Sigmoid colon (tissue), 3 donors: ENCODE data around the gene EXOC3L4.
"Not testable (repeated sequence)": the region's sequence is repeated elsewhere in the genome, so short reads cannot be mapped to it uniquely, and the experiment has no call there.

Experiments used
- CTCF ChIP-seq, 4 experiments: fragments of 450-650 bp in 3 of 4; fragments of 200-600 bp in 1 of 4; IDR thresholded peaks; one replicate each; pipeline ENCODE4 v1.5.1; 2016 to 2019; ENCODE audit warnings: antibody characterized with exemption in 4 of 4, mild to moderate bottlenecking in 3 of 4, moderate library complexity in 2 of 4
- POLR2A ChIP-seq, 2 donors: fragments of 450-650 bp; IDR thresholded peaks; one replicate each; pipeline ENCODE4 v1.6.1; 2016; ENCODE audit warnings: antibody characterized with exemption in 2 of 2, mild to moderate bottlenecking in 2 of 2, moderate library complexity in 2 of 2

DNA sequence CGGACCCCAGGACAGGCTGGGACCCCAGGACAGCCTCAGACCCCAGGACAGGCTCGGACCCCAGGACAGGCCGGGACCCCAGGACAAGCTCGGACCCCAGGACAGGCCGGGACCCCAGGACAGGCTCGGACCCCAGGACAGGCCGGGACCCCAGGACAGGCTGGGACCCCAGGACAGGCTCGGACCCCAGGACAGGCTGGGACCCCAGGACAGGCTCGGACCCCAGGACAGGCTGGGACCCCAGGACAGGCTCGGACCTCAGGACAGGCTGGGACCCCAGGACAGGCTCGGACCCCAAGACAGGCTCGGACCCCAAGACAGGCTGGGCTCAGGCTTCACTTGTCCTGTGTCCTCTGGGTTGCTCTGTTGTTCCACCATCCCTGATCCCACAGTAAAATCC lies 60.9 kb downstream of the EXOC3L4 start:
- TF ChIP-seq CTCF, POLR2A (IDR thresholded peaks at IDR 0.05): not testable (repeated sequence)
